ENCODE results near the gene DOCK7.

The DOCK7 gene

DNA sequence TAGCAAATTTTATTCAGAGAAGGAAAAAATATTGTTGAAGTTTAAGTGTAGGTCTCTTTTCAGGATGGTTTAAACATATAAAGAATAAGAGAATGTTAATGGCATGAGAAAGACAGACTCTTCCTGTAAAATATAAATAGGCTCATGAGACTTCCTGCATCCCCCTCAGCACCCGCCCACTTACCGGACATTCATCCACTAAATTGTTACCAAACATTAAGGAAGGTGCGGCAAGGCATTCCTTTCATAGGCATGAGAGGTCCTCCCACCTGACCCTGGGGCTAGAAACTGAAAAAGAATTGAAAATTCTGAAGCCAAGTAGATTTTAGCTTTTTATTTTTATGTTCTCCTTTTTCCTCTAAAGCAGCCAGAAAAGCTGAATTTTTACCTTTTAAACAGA is 261.9 kb downstream of the DOCK7 start:
- no peak for TF ChIP-seq POLR2A (IDR thresholded peaks at IDR 0.05; ENCODE audit: low read length)
- no peak for TF ChIP-seq GATA1 (IDR thresholded peaks at IDR 0.05; ENCODE audit: low read depth, low read length)
- DNase-seq = no peak

DNA sequence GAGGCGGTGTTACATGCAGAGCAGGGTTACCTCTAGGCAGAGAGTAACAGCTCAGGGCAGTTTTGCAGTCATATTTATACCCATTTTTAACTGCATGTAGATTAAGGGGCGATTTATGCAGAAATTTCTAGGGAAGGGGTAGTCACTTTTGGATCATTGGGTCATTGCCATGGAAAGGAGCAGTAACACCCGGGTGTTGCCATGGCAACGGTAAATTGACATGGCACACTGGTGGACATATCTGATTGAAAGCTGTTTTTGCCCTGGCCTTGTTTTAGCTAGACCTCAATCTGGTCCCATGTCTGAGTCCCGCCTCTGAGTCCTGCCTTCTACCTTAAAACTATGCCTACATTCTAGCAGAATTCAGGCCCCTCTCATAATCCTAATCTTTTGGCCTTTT is 263.1 kb downstream of the DOCK7 start:
- DNase-seq = peak; percentile 36 to 52
- TF ChIP-seq POLR2A (IDR thresholded peaks at IDR 0.05; ENCODE audit: low read length) = no peak

DNA sequence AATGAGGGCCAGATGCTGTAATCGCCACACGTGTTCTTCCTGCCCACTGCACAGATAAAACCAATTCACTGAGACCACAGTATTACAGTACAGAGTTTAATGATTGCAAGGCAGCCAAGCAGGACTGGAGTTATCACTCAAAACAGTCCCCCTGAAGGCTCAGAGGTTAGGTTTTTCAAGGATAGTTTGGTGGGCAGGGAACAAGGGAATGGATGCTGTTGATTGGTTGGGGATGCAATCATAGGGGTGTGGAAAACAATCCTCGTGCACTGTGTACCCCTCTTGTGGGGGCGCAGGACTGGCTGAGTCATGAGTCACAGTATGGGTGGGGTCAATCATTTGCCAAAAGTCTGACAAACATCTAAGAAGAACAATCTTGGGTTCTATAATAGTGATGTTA is 263.8 kb downstream of the DOCK7 start:
- no peak for TF ChIP-seq POLR2A (IDR thresholded peaks at IDR 0.05; ENCODE audit: low read length)
- TF ChIP-seq GATA1 (IDR thresholded peaks at IDR 0.05; ENCODE audit: low read depth, low read length) = no peak
- DNase-seq = peak; percentile 36 to 65

DNA sequence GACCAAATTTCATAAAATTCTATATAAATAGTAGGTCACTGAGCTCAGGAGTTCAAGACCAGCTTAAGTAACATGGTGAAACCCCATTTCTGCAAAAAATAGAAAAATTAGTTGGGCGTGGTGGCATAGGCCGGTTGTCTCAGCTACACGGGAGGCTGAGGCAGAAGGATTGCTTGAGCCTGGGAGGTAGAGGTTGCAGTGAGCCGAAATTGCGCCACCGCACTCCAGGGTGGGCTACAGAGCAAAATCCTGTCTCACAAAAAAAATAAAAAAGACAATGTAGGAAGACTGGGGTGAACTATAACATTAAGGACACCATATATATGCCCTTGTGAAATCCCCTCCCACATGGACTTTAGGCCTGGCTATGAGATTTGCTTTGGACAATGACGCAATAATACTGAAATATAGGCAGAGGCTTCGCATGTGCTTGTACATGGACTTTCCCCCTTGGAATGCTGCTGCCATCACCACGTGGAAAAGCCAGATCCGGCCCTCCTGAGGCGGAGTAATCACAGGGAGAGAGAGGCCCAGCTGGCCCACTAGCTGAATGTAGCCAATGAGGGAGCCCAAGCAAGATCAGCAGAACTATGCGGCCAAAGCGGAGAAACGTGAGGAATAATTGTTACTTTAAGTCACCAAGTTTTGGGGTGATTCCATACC is 264.5 kb downstream of the DOCK7 start:
- TF ChIP-seq POLR2A (IDR thresholded peaks at IDR 0.05; ENCODE audit: low read length) = no peak
- TF ChIP-seq GATA1 (IDR thresholded peaks at IDR 0.05; ENCODE audit: low read depth, low read length) = no peak
- peak in 1 of 2 experiments; percentile 4 for DNase-seq

DNA sequence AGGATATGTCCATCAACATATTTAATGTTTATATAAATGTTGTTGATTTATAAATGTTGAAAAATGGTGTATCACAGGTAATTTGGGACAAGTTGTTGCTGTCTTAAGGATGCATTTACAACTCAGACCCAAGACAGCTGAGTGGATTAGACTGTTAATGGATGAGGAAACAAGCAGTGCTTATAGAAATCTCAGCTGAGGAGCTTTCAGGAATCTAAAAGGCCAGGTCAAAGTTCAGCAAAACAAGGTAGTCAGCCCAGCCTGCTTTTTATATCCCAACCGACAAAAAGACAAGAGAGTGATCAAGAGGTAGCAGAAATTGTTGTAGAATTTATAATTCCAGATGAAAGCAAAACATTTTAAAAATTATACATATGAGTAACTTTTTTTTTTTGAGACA is 268.0 kb downstream of the DOCK7 start:
- no peak for DNase-seq
- TF ChIP-seq POLR2A (IDR thresholded peaks at IDR 0.05; ENCODE audit: low read length) (no peak), GATA1 (IDR thresholded peaks at IDR 0.05; ENCODE audit: low read depth, low read length) (no peak)

DNA sequence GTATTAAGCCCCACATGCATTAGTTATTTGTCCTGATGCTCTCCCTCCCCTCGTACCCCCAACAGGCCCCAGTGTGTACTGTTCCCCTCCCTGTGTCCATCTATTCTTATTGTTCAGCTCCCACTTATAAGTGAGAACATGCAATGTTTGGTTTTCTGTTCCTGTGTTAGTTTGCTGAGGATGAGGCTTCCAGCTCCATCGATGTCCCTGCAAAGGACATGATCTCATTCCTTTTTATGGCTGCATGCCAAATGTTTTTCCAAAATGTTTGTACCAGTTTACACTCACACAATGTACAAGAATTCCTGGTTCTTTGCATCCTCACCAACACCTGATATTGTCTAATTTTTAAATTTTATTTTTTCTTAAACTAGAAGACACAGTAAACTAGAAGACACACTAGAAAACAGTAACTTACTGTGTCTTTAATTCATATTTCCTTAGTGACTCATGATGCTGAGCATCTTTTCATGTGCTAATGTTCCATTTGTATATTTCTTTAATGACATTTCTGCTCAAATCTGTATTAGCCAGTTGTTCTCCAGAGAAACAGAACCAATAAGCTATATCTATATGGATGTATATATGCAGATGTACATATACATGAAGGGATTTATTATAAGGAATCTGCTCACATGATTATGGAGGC is 270.7 kb downstream of the DOCK7 start:
- TF ChIP-seq GATA1 (IDR thresholded peaks at IDR 0.05; ENCODE audit: low read depth, low read length) (no peak), POLR2A (IDR thresholded peaks at IDR 0.05; ENCODE audit: low read length) (no peak)
- no peak for DNase-seq

DNA sequence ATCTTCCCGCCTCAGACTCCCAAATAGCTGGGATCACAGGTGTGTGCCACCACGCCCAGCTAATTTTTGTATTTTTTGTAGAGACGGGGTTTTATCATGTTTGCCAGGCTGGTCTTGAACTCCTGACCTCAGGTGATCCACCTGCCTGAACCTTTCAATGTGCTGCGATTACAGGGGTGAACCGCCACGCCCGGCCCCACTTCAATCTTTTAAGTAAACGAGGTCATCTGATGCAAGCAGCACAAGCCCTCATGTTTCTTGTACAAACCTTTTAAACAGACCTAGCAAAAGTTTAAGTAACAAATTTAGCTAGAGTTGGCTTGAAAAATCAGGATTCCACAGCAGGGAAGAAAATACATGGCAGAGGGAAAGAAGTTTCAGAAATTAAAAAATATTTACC is 272.5 kb downstream of the DOCK7 start:
- TF ChIP-seq GATA1 (IDR thresholded peaks at IDR 0.05; ENCODE audit: low read depth, low read length) = no peak
- no peak for TF ChIP-seq POLR2A (IDR thresholded peaks at IDR 0.05; ENCODE audit: low read length)

DNA sequence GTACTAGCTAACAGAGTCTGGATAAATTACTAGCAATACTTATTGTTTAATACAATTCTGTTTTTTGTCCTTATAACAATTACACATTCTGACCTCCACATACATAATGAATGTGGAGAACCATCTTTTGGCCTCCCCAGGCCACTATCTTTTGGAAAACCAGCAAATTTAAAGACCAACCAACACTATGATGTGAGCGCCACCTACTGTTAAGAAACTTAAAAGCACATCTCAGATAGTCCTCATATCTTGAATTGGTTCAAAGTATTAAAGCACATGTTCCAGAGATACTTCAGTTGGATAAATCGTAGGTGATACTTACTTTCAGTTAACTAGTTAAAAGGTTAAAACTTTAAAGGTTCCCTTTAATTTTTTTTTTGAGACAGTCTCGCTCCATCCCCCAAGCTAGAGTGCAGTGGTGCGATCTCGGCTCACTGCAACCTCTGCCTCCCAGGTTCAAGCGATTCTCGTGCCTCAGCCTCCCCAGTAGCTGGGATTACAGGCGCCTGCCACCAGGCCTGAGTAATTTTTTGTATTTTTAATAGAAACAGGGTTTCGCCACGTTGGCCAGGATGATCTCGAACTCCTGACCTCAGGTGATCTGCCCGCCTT is 280.7 kb downstream of the DOCK7 start:
- TF ChIP-seq GATA1 (IDR thresholded peaks at IDR 0.05; ENCODE audit: low read depth, low read length) (no peak), POLR2A (IDR thresholded peaks at IDR 0.05; ENCODE audit: low read length) (no peak)
- peak; percentile 58 to 74 for DNase-seq

More for the DNA sequence above, 272.5 kb downstream of the DOCK7 start:
- no peak for DNase-seq

DNA sequence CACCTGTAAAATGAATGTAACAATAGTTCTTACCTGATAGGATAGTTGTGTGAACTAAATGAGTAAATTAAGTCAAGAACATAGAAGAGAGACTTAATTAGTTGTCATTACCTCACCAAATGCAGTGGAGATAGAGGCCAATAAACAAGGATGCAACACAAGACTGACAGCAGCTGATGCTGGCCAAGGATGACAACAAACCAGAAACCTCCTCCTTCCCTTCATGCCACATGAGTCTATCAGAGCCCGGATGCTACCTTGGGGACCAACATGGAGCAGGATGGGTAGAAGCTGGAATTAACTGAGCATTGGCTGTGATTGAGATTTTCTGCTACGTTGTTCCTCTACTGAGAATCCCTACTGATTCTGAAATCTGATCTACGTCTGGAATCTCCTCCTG is 281.6 kb downstream of the DOCK7 start:
- no peak for DNase-seq
- TF ChIP-seq POLR2A (IDR thresholded peaks at IDR 0.05; ENCODE audit: low read length) (no peak), GATA1 (IDR thresholded peaks at IDR 0.05; ENCODE audit: low read depth, low read length) (no peak)

DNA sequence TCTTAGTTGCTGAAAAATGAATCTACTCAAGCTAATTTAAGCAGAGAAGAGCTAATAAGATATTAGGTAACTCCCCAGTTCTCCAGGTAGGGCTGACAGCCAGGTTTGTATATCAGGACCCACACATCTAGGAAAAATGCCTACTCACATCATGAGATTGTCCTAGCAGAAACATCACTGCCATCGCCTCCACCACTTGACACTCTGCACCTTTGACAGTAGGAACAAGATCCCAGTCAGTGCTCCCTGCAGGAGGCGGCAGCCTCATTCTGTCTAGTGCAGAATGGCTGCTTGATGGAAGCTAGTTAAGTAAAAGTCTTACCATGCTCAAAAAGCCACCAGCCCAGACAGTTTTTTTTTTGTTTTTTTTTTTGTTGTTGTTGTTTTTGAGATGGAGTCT is 282.9 kb downstream of the DOCK7 start:
- TF ChIP-seq GATA1 (IDR thresholded peaks at IDR 0.05; ENCODE audit: low read depth, low read length) (no peak), POLR2A (IDR thresholded peaks at IDR 0.05; ENCODE audit: low read length) (no peak)
- DNase-seq = no peak

Measured in erythroblast (primary cell).